Measurements from ENCODE around the gene TEX12.

The TEX12 gene

GRCh38 chr11:112150517-112150916, 16.7 kb upstream of the TEX12 start:
- Mint-ChIP-seq H3K4me3 (no peak overlapping the region), H3K4me1 (no peaks in the 10 kb centered on the region), H3K27ac (no peak overlapping the region), H3K27me3 (ENCODE audit: low read depth) (no peaks in the 10 kb centered on the region), H3K36me3 (ENCODE audit: low read depth) (no peaks in the 10 kb centered on the region), H3K9me3 (no peaks in the 10 kb centered on the region)
- TF ChIP-seq CTCF (IDR thresholded peaks at IDR 0.05; ENCODE audit: unreplicated experiment in 3 of 3) = no peak

- Mint-ChIP-seq H3K27ac (no peak overlapping the region), H3K4me1 (no peaks in the 10 kb centered on the region), H3K4me3 (no peak overlapping the region), H3K27me3 (ENCODE audit: low read depth) (no peaks in the 10 kb centered on the region), H3K9me3 (no peaks in the 10 kb centered on the region), H3K36me3 (ENCODE audit: low read depth) (no peaks in the 10 kb centered on the region)
- TF ChIP-seq CTCF (IDR thresholded peaks at IDR 0.05; ENCODE audit: unreplicated experiment in 3 of 3) = no peak
These were observed 10.8 kb upstream of the TEX12 start for GRCh38 chr11:112156153-112156955.

DNA sequence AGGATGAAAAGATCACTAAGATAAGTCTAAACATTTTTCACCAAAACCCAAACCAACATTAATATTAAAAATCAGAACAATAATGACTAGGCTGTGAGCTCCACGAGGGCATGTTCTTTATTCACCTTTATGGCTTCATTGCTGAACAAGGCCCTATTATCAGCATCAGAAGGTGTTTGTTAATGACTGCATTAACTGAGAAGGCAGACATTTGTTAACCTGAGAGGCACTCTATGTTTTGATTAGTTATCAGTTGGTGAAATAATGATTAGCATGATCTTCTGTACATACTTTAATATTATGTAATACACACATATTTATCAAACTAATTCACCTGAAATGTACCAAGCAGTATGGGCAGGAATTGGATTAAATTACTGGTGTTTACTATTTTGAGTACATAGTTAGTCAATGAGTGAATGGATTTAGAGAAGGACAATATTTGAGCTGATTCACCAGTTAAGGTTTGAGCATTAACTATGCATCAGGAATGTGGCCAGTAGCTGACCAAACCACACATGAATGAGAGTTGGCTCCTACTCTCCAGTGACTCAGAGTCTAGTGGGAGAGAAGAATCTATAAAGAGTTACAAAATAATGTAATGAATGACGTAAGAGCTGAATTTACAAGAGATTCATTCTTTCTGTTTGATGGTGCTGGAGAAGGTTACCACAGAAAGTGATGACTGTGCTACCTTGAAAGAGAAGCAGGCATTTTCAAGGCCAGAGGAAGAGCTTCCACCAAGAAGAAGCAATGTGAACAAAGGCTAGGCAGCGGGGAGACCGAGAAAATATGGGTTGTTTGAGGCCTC, 10.0 kb upstream of the TEX12 start:
- no peaks in the 10 kb centered on the region for H3K4me1 Mint-ChIP-seq
- no peak overlapping the region for H3K4me3 Mint-ChIP-seq
- H3K9me3 Mint-ChIP-seq = no peaks in the 10 kb centered on the region
- no peak overlapping the region for H3K27ac Mint-ChIP-seq
- no peak for TF ChIP-seq CTCF (IDR thresholded peaks at IDR 0.05; ENCODE audit: unreplicated experiment in 3 of 3)
- H3K36me3 Mint-ChIP-seq (ENCODE audit: low read depth) = no peaks in the 10 kb centered on the region
- no peaks in the 10 kb centered on the region for H3K27me3 Mint-ChIP-seq (ENCODE audit: low read depth)

GRCh38 chr11:112159098-112160065, 7.8 kb upstream of the TEX12 start:
- Mint-ChIP-seq H3K27me3 (ENCODE audit: low read depth) (peaks cover 6% of the 10 kb centered on the region), H3K4me1 (no peaks in the 10 kb centered on the region), H3K4me3 (no peak overlapping the region), H3K36me3 (ENCODE audit: low read depth) (no peaks in the 10 kb centered on the region), H3K9me3 (no peaks in the 10 kb centered on the region), H3K27ac (no peak overlapping the region)
- no peak for TF ChIP-seq CTCF (IDR thresholded peaks at IDR 0.05; ENCODE audit: unreplicated experiment in 3 of 3)

GRCh38 chr11:112160091-112160848, 6.9 kb upstream of the TEX12 start:
- Mint-ChIP-seq H3K9me3 (no peaks in the 10 kb centered on the region), H3K27me3 (ENCODE audit: low read depth) (peaks cover 6% of the 10 kb centered on the region), H3K27ac (no peak overlapping the region), H3K4me1 (no peaks in the 10 kb centered on the region), H3K4me3 (no peak overlapping the region), H3K36me3 (ENCODE audit: low read depth) (no peaks in the 10 kb centered on the region)
- TF ChIP-seq CTCF (IDR thresholded peaks at IDR 0.05; ENCODE audit: unreplicated experiment in 3 of 3) = no peak
